GM18868 (cell line): Measurements from ENCODE around the gene CRTC3.
A peak's percentile ranks its signal among the peaks of the same experiment; 100 is the strongest.
"Not testable (repeated sequence)": the region's sequence is repeated elsewhere in the genome, so short reads cannot be mapped to it uniquely, and the experiment has no call there.

Experiments used
- ATAC-seq: cut with Tn5 transposase; IDR thresholded peaks from one replicate; pipeline ENCODE4 v1.9.1; 2021; ENCODE audit warnings: mild to moderate bottlenecking, moderate library complexity; ENCODE audit not compliant: unreplicated experiment

The CRTC3 gene

DNA sequence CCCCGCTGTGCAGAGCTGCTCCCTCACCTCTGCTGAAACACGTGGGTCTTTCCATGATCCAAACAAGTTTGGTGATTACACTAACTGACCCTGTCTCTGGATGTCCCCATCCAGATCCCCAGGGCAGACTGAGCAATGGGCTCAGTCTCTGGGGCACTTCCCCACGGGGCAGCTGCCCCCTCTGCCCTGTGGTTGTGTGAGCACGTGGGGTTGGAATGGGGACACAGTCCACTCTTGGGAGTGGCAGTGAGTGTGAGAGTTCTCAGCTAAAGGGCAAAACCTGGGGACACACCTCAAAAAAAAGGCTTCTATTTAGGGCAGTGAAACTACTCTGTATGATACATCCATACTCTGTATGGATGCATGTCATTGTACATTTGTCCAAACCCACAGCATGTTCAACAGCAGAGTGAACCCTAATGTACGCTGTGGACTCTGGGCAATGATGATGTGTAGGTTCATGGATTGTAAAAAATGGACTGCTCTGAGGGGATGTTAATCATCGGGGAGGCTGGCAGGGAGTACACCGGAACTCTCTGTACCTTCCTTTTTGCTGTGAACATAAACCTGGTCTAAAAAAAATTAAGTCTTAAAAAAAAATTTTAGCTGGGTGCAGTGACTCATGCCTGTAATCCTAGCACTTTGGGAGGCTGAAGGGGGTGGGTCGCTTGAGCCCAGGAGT is 137.5 kb downstream of the CRTC3 start:
- no peak for ATAC-seq

GRCh38 chr15:90667755-90668345 is 138.1 kb downstream of the CRTC3 start:
- ATAC-seq: not testable (repeated sequence)

DNA sequence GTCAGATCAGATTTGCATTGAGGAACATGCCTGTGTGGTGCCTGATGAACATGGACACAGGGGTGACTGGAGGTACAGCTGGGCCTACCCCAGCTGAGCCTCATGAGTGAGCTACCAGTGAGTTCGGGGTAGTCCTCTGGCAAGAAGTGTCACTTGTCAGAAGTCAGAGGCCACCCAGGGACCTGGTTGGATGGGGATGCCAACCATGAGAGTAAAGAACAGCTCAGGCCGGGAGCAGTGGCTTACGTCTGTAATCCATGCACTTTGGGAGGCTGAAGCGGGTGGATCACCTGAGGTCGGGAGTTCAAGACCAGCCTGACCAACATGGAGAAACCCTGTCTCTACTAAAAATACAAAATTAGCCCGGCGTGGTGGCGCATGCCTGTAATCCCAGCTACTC is 140.9 kb downstream of the CRTC3 start:
- not testable (repeated sequence) for ATAC-seq

GRCh38 chr15:90671216-90671615 is 141.5 kb downstream of the CRTC3 start:
- ATAC-seq: no peak

GRCh38 chr15:90673357-90673756 is 143.6 kb downstream of the CRTC3 start:
- not testable (repeated sequence) for ATAC-seq

DNA sequence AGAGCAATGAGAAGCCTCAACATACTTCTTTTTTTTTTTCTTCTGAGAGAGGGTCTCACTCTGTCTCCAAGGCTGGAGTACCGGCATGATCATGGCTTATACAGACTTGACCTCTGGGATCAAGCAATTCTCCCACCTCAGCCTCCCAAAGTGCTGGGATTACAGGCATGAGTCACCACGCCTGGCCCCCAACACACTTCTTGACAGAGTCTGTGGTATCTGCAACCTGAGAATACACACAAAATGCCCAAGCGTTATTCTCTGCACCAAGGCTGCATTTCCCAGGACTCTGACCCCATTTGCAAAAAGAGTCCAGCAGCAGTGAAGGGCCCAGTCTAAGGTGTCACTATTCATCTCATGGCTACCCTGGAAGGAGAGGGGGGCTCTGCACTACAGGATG is 144.8 kb downstream of the CRTC3 start:
- no peak for ATAC-seq

- ATAC-seq: no peak
Observed at GRCh38 chr15:90675464-90675863, 145.7 kb downstream of the CRTC3 start.

DNA sequence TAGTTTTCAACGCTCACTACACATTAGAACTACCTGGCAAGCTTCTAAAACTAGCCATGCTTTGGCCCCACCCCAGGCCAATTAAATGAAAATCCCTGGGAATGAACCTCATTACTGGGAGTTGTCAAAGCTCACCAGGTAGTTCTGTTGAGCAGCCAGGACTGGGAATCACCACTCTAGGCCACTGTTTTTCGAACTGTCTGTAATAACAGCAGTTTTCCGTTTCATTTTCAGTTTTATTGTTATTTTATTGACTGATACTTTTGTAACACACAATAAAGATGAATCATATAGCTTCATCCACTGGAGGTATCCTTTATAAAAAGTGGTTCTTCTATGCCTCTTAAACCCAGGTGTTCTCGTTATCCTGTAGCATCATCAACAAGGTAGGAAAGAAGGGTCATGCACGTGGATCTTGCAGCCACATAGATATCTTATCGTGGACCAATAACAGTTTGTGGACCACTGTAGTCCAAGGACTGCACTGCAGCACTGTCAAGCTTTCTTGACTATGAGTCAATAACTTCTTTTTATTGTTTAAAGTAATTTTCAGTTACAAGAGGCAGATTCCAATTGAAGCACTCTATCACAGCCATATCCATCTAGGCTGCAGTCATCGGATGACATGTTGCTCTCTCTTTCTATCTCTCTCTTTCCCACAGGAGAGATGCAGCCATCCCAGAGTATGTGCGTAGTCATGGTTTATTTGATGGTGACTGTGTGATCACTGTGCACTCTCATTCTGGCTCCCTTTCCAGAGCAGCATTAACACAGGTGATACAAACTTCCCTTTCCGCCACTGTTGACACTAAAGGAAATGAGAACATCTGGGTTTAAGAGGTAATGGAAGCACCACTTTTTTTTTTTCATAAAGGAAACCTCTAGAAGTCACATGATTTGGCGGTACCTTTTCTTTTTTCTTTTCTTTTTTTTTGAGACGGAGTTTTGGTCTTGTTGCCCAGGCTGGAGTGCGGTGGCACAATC is 148.4 kb downstream of the CRTC3 start:
- ATAC-seq: no peak

DNA sequence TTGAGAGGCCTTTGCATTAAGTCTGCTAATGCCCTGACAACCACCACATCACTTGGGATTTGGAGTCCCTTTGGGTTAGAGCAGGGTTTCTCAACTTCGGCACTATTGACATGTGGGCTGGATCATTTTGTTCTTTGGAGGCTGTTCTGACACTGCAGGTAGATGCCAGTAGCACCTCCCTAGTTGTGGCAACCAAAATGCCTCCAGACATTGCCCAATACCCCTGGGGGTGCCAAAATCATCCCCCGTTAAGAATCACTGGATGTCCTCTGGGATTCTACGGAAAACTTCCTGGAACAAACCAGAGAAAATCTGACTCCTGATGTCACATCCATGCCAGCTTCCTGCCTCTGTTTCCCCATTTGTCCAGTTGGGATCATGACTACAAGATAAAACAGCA is 150.2 kb downstream of the CRTC3 start:
- no peak for ATAC-seq

DNA sequence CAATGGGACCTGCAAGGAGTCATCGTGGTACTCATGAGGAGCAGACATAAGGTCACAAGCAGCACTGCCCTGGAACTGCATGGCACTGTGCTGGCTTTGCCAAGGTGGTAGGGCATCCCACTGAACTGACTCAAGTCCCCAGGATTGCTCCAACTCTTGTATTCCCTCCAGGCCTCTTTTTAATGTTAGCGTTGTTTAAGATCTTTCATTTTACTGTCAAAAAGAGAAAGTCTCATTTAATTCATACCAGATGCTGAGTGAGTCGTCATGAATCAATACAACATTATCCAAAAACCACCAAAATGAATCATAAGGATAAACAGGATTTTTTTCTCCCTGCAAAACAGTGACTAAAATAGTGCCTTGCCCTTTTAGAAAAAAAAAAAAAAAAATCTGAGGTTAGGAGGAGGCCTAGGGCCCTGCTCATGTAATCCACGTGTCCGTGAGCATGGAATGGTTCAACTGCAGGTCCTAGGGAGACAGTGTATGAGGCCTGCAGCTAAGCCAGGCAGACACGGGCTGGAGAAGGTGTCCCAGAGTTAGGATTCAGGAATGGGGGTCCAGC is 150.7 kb downstream of the CRTC3 start:
- ATAC-seq: no peak

DNA sequence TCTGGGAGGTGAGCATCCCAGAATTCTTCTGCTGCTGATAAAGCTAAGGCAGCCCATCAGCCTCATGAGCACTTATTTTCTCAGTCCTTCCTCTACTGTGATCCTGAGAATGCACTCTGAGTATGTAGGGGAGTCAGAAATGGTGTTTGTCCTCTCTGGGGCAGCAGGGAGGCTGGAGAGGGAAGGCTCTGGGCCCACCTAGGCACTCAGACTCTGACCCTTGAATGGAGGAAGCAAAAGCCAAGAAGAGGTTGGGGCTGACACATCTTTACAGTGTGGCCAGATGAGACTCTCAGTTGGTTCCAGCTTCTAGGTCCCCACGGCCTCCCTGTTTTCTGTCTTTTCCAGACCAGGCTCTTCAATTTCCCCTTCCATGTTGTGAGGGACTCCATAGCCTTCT is 151.3 kb downstream of the CRTC3 start:
- no peak for ATAC-seq

DNA sequence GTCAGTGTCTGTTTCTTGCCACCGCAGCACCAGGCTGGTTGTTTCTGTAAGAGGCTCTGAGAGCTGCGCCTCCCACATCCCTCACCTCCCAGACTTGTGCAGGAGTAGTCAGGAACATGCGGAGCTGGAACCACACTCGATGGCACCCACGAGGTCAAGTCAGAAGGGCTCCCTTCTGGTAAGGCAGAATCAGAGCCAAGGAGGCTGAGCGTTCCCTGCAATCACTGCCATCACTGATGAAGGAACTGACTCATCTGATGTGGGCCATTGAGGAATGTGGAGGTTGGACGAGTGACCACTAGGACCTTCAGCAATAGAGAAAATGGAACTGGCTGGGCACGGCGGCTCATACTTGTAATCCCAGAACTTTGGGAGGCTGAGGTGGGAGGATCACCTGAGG is 151.8 kb downstream of the CRTC3 start:
- ATAC-seq: no peak

GRCh38 chr15:90683371-90683770 is 153.6 kb downstream of the CRTC3 start:
- no peak for ATAC-seq

DNA sequence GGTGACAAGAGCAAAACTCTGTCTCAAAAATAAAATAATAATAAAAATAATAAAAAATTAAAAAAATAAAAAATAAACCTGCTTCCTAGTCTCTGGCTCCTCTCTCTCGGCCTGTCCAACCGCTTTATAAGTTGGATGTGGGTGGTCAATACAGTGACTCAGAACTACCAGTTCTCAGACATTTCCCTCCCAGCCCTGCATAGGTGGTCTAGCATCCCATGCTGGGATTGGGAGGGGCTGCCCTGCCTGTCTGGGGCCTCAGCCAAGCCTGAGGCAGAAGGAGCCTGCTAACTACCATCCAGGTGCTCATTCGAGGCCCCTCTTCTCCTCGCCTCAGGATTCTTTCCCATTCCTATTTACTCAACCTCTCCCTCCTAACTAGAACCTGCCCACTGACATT is 154.2 kb downstream of the CRTC3 start:
- ATAC-seq: no peak

- no peak for ATAC-seq
Observed at GRCh38 chr15:90684281-90684680, 154.6 kb downstream of the CRTC3 start.

GRCh38 chr15:90685591-90686434 is 156.1 kb downstream of the CRTC3 start:
- ATAC-seq: peak; percentile 19

DNA sequence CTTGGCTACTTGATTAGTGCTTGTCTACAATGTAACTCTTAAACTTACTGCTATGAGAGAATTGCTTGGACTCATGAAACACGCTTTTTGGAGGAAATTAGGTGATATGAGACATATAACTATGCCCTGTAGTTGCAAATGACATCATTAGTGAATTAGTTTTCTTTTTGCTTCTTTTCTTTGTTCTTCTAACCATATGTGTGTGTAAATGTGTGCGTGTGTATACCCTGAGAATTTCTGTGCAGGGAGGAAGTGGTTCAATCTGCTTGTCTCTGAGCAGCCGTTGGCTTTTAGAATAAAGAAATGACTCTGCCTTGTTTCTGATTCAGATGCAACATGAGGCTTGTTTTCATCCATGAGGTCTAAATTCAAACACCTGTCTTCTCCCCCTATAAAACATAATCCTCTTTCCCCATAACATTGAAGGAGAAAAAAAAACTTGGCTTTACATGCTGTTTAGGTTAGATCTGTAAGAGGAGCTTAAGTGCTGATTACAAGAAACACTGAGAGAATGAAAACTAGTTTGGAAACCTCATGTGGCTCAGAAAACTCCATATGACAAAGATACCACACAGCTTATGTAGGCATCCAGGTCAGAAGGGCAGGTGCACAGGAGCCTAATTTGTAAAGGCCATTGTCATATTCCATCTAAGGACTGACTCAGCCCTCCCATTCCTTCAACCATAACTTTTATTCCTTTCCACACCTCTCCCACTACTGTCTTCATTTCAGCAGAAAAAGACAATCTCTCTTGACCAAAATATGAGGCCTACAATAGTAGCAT is 156.9 kb downstream of the CRTC3 start:
- ATAC-seq: peak; percentile 90

DNA sequence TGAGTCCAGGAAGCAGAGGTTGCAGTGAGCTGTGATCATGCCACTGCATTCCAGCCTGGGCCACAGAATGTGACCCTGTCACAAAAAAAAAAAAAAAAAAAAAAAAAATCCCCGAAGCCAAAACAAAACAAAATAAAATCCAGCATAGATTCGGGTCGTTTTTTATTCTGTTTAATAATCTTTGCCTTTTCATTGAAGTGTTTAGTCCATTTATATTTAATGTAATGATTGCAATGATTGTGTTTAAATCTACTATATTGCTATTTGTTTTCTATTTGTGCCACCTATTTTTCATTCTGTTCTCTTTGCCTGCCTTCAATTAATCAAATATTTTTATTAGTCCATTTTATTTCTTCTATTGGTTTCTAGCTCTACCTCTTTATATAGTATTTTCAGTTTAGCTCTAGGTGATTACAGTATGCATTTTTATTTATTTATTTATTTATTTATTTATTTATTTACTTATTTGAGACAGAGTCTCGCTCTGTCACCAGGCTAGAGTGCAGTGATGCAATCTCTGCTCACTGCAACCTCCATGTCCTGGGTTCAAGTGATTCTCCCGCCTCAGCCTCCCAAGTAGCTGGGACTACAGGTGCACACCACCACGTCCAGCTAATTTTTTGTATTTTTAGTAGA is 159.7 kb downstream of the CRTC3 start:
- ATAC-seq: not testable (repeated sequence)

DNA sequence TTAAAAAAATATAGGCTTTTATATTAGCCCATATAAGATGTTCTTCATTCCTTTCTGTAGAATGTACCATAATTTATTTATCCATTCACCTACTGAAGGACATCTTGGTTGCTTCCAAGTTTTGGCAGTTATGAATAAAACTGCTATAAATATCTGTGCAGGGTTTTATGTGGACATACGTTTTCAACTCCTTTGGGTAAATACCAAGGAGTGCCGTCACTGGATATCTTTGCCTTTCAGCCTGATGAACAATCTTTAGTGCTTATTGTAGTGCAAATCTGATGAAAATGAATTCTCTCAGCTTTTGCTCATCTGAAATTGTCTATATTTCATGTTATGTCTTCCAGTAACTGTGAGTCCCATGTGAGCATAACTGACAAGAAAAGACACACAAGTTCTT is 160.9 kb downstream of the CRTC3 start:
- ATAC-seq: no peak
